ENCODE data around the gene SUV39H1.

The SUV39H1 gene

GRCh38 chrX:48702032-48702431 is 5.5 kb downstream of the SUV39H1 start:
- Histone ChIP-seq H3K9ac (ENCODE audit: low read length) (no peak overlapping the region), H2AFZ (ENCODE audit: low read length) (no peak overlapping the region), H3K27me3 (replicated peaks; ENCODE audit: insufficient read depth, low read length) (no peaks in the 10 kb centered on the region), H3K4me1 (ENCODE audit: low read length) (no peaks in the 10 kb centered on the region), H3K9me2 (replicated peaks; ENCODE audit: insufficient read depth, low read length) (no peaks in the 10 kb centered on the region), H3K9me3 (replicated peaks; ENCODE audit: insufficient read depth, low read length) (no peaks in the 10 kb centered on the region), H4K20me1 (ENCODE audit: insufficient read depth, low read length) (no peaks in the 10 kb centered on the region), H3K27ac (ENCODE audit: low read length) (no peak overlapping the region), H3K36me3 (replicated peaks; ENCODE audit: insufficient read depth, low read length) (no peaks in the 10 kb centered on the region), H3K4me2 (ENCODE audit: low read depth, low read length) (no peak overlapping the region), H3K4me3 (ENCODE audit: low read length) (no peak overlapping the region), H3F3A (ENCODE audit: insufficient read depth, low read length) (no peaks in the 10 kb centered on the region), H3K79me2 (ENCODE audit: low read length) (peaks cover 61% of the 10 kb centered on the region)
- DNase-seq: no peak
- TF ChIP-seq CTCF (IDR thresholded peaks at IDR 0.05; ENCODE audit: low read length): no peak
- no peak for TF ChIP-seq EZH2 (optimal IDR thresholded peaks at IDR 0.05; ENCODE audit: low read depth, low read length)
- TF ChIP-seq EZH2phosphoT487 (IDR thresholded peaks at IDR 0.05; ENCODE audit: low read length): no peak

- no peaks in the 10 kb centered on the region for H3K27me3 ChIP-seq (replicated peaks; ENCODE audit: insufficient read depth, low read length)
- no peaks in the 10 kb centered on the region for H3K36me3 ChIP-seq (replicated peaks; ENCODE audit: insufficient read depth, low read length)
- H3K9me3 ChIP-seq (replicated peaks; ENCODE audit: insufficient read depth, low read length): no peaks in the 10 kb centered on the region
- H3K9ac ChIP-seq (ENCODE audit: low read length): no peak overlapping the region
- H3K27ac ChIP-seq (ENCODE audit: low read length): no peak overlapping the region
- no peak overlapping the region for H3K4me3 ChIP-seq (ENCODE audit: low read length)
- TF ChIP-seq EZH2 (optimal IDR thresholded peaks at IDR 0.05; ENCODE audit: low read depth, low read length) (no peak), EZH2phosphoT487 (IDR thresholded peaks at IDR 0.05; ENCODE audit: low read length) (no peak), CTCF (IDR thresholded peaks at IDR 0.05; ENCODE audit: low read length) (no peak)
- no peaks in the 10 kb centered on the region for H3K4me1 ChIP-seq (ENCODE audit: low read length)
- H3K79me2 ChIP-seq (ENCODE audit: low read length): peaks cover 54% of the 10 kb centered on the region
- no peaks in the 10 kb centered on the region for H3F3A ChIP-seq (ENCODE audit: insufficient read depth, low read length)
- H4K20me1 ChIP-seq (ENCODE audit: insufficient read depth, low read length): no peaks in the 10 kb centered on the region
- H2AFZ ChIP-seq (ENCODE audit: low read length): no peak overlapping the region
- DNase-seq: no peak
- H3K4me2 ChIP-seq (ENCODE audit: low read depth, low read length): no peak overlapping the region
- no peaks in the 10 kb centered on the region for H3K9me2 ChIP-seq (replicated peaks; ENCODE audit: insufficient read depth, low read length)
These were observed 6.2 kb downstream of the SUV39H1 start for GRCh38 chrX:48702716-48703115.

- TF ChIP-seq CTCF (IDR thresholded peaks at IDR 0.05; ENCODE audit: low read length) (no peak), EZH2 (optimal IDR thresholded peaks at IDR 0.05; ENCODE audit: low read depth, low read length) (no peak), EZH2phosphoT487 (IDR thresholded peaks at IDR 0.05; ENCODE audit: low read length) (no peak)
- Histone ChIP-seq H3K27me3 (replicated peaks; ENCODE audit: insufficient read depth, low read length) (no peaks in the 10 kb centered on the region), H3K79me2 (ENCODE audit: low read length) (peaks cover 49% of the 10 kb centered on the region)
These were observed 6.7 kb downstream of the SUV39H1 start for GRCh38 chrX:48703228-48703627.

More at GRCh38 chrX:48703228-48703627, 6.7 kb downstream of the SUV39H1 start:
- Histone ChIP-seq H3K9ac (ENCODE audit: low read length) (no peak overlapping the region), H3F3A (ENCODE audit: insufficient read depth, low read length) (no peaks in the 10 kb centered on the region), H3K27ac (ENCODE audit: low read length) (no peak overlapping the region), H3K9me2 (replicated peaks; ENCODE audit: insufficient read depth, low read length) (no peaks in the 10 kb centered on the region), H4K20me1 (ENCODE audit: insufficient read depth, low read length) (no peaks in the 10 kb centered on the region), H3K9me3 (replicated peaks; ENCODE audit: insufficient read depth, low read length) (no peaks in the 10 kb centered on the region), H3K4me2 (ENCODE audit: low read depth, low read length) (no peak overlapping the region), H3K36me3 (replicated peaks; ENCODE audit: insufficient read depth, low read length) (no peaks in the 10 kb centered on the region), H2AFZ (ENCODE audit: low read length) (no peak overlapping the region), H3K4me1 (ENCODE audit: low read length) (no peaks in the 10 kb centered on the region), H3K4me3 (ENCODE audit: low read length) (no peak overlapping the region)
- DNase-seq: no peak
